Activated T-cell treated with anti-CD3 and anti-CD28 coated beads for 1 hour (primary cell): Measurements from ENCODE around the gene TSPAN1.
"Not testable (repeated sequence)": the region's sequence is repeated elsewhere in the genome, so short reads cannot be mapped to it uniquely, and the experiment has no call there.

Experiments used
- DNase-seq: peaks from one replicate; pipeline ENCODE4 v3.0.0-alpha.2; 2020; ENCODE audit warnings: low read depth

Gene TSPAN1

DNA sequence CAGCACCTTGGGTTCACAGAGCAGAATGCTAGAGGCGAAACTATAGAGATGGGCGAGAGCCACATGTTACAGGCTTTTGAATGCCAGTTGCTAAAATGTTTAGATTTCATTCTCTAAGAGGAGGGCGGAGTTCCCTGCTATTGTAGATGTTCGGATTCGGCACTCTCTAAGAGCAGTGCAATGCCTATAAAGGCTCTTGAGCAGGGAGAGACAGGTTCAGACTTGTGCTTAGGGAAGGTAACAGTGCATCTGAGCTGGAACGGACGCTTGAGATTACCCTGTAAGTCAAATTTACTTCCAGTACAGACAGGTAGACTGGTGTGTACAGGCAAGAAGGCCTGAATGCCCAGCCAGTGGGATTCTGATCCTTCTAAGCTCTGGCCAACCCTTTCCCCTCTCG is 43.6 kb downstream of the TSPAN1 start:
- no peak for DNase-seq

GRCh38 chr1:46219551-46220520 is 44.9 kb downstream of the TSPAN1 start:
- no peak for DNase-seq

DNA sequence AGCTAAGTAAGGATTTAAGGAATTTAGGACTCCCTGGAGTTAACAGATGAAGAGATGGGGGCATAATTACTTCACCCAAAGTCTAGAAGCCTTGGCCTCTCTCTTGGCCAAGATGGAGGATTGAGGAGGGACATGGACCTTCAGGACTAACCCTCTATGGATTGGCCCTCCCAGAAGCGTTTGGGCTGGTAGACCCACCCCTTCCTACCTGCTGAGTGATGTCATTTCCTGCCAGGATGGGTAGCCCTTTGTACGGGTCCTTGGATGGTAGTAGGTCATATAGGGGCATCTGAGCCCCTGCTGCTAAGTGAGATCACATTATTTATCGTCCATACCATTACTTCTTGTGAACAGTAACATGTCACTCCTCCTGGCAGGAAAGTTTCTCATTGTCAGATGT is 45.9 kb downstream of the TSPAN1 start:
- no peak for DNase-seq

GRCh38 chr1:46221749-46222148 is 46.9 kb downstream of the TSPAN1 start:
- DNase-seq, result no peak

DNA sequence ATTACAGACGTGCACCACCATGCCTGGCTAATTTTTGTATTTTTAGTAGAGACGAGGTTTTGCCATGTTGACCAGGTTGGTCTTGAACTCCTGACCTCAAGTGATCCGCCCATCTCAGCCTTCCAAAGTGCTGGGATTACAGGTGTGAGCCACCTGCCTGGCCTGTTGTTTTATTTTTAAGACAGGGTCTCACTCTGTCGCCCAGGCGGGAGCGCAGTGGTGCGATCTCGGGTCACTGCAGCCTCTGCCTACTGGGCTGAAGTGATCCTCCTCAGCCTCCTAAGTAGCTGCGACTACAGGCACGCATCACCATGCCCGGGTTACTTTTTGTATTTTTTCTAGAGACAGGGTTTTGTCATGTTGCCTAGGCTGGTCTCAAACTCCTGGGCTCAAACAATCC is 48.2 kb downstream of the TSPAN1 start:
- DNase-seq, result not testable (repeated sequence)

- peak; percentile 39 for DNase-seq
Measured at GRCh38 chr1:46223472-46223943, 48.6 kb downstream of the TSPAN1 start.

- DNase-seq, result no peak
Measured at GRCh38 chr1:46224966-46225365, 50.1 kb downstream of the TSPAN1 start.

DNA sequence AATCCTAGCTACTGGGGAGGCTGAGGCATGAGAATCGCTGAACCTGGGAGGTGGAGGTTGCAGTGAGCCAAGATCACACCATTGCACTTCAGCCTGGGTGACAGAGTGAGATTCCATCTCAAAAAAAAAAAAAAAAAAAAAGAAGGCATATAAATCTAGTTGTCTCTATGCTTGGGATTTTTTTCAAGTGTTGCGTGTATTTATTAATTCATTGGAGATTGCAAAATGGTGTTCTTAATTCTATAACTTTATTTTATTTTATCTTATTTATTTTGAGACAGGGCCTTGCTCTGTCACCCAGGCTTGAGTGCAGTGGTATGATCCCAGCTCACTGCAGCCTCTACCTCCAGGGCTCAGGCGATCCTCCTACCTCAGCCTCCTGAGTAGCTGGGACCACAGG is 56.3 kb downstream of the TSPAN1 start:
- DNase-seq, result not testable (repeated sequence)
